Neural cell (in vitro differentiated cells): ENCODE measurements around the gene GTF2A1. TPM values are rescaled to one million over a fixed set of nuclear protein-coding genes. Genes with fewer than 3 reads are reported as not detected.

Source experiments
- H2AFZ ChIP-seq: fragments of 200-600, 300-800 bp; sonication (generic), shearing (Covaris generic); 2 replicates; pipeline ENCODE4 v1.6.0; 2014; ENCODE audit warnings: low read depth, mild to moderate bottlenecking, antibody characterized with exemption, low read length, moderate library complexity
- H3F3A ChIP-seq: fragments of 200-600 bp; shearing (Covaris generic); 2 replicates; pipeline ENCODE4 v1.6.1; 2016; ENCODE audit warnings: mild to moderate bottlenecking, moderate library complexity, mixed read lengths, antibody characterized with exemption, low read length; ENCODE audit not compliant: insufficient read depth, poor library complexity, severe bottlenecking
- H3K27ac ChIP-seq: fragments of 200-600, 300-800 bp; sonication (generic), shearing (Covaris generic); 2 replicates; pipeline ENCODE4 v1.5.1; 2014; ENCODE audit warnings: mild to moderate bottlenecking, low read length, moderate library complexity
- H3K27me3 ChIP-seq: fragments of 300-800, 200-600 bp; sonication (generic), shearing (Covaris generic); 2 replicates; pipeline ENCODE4 v1.6.0; 2014; ENCODE audit warnings: mild to moderate bottlenecking, low read depth, low read length, moderate library complexity; ENCODE audit not compliant: insufficient read depth
- H3K36me3 ChIP-seq: fragments of 300-800, 200-600 bp; sonication (generic), shearing (Covaris generic); 2 replicates; pipeline ENCODE4 v1.5.1; 2014; ENCODE audit warnings: mild to moderate bottlenecking, antibody characterized with exemption, low read length, moderate library complexity; ENCODE audit not compliant: insufficient read depth
- H3K4me2 ChIP-seq: fragments of 300-800, 200-600 bp; sonication (generic), shearing (Covaris generic); 2 replicates; pipeline ENCODE4 v1.6.0; 2014; ENCODE audit warnings: mild to moderate bottlenecking, low read length
- H3K4me3 ChIP-seq: fragments of 300-800, 200-600 bp; sonication (generic), shearing (Covaris generic); 2 replicates; pipeline ENCODE4 v1.5.1; 2014; ENCODE audit warnings: mild to moderate bottlenecking, low read length, moderate library complexity
- H3K79me2 ChIP-seq: fragments of 200-600 bp; shearing (Covaris generic); replicated peaks from 2 replicates; pipeline ENCODE4 v1.6.0; 2014; ENCODE audit warnings: mild to moderate bottlenecking, low read length, moderate library complexity; ENCODE audit not compliant: insufficient read depth
- H3K9ac ChIP-seq: fragments of 300-800, 200-600 bp; sonication (generic), shearing (Covaris generic); 2 replicates; pipeline ENCODE4 v1.6.1; 2016; ENCODE audit warnings: mild to moderate bottlenecking, low read length, mixed read lengths
- H3K9me2 ChIP-seq: fragments of 200-600 bp; shearing (Covaris generic); 2 replicates; pipeline ENCODE4 v1.6.1; 2016; ENCODE audit warnings: mild to moderate bottlenecking, low read length, mixed read lengths; ENCODE audit not compliant: insufficient read depth
- H3K9me3 ChIP-seq: fragments of 200-600, 300-800 bp; sonication (generic), shearing (Covaris generic); 2 replicates; pipeline ENCODE4 v1.6.1; 2016; ENCODE audit warnings: mild to moderate bottlenecking, mixed run types, low read length, moderate library complexity, mixed read lengths
- H4K20me1 ChIP-seq: fragments of 200-600 bp; shearing (Covaris generic); 2 replicates; pipeline ENCODE4 v1.6.1; 2016; ENCODE audit warnings: mild to moderate bottlenecking, mixed run types; ENCODE audit not compliant: insufficient read depth
- EP300 ChIP-seq: fragments of 450-650 bp; conservative IDR thresholded peaks from 2 replicates; pipeline ENCODE4 v1.6.1; 2014; ENCODE audit warnings: antibody characterized with exemption, mild to moderate bottlenecking, moderate library complexity; ENCODE audit not compliant: poor library complexity, severe bottlenecking
- EZH2 ChIP-seq: fragments of 200-600, 300-800 bp; shearing (Covaris generic), sonication (generic); IDR thresholded peaks from 2 replicates; pipeline ENCODE4 v1.6.1; 2014; ENCODE audit warnings: antibody characterized with exemption, low read length, borderline replicate concordance, mild to moderate bottlenecking; ENCODE audit not compliant: insufficient read depth, poor library complexity, severe bottlenecking
- MXI1 ChIP-seq: fragments of 450-650 bp; conservative IDR thresholded peaks from 2 replicates; pipeline ENCODE4 v1.6.1; 2014; ENCODE audit warnings: antibody characterized with exemption, mild to moderate bottlenecking; ENCODE audit not compliant: poor library complexity, severe bottlenecking
- POLR2AphosphoS5 ChIP-seq: IDR thresholded peaks from 2 replicates; pipeline ENCODE4 v1.6.1; 2012
- RAD21 ChIP-seq: fragments of 450-650 bp; conservative IDR thresholded peaks from 2 replicates; pipeline ENCODE4 v1.6.1; 2014; ENCODE audit warnings: antibody characterized with exemption, mild to moderate bottlenecking, moderate library complexity
- SMC3 ChIP-seq: fragments of 450-650 bp; conservative IDR thresholded peaks from 2 replicates; pipeline ENCODE4 v1.6.1; 2014; ENCODE audit warnings: antibody characterized with exemption, mild to moderate bottlenecking, moderate library complexity; ENCODE audit not compliant: poor library complexity
- TAF1 ChIP-seq: IDR thresholded peaks from 2 replicates; pipeline ENCODE4 v1.6.1; 2012; ENCODE audit warnings: low read depth
- polyA plus RNA-seq: library from polyadenylated mRNA; depleted of rRNA; stranded (reverse); fragments of >200 nt; gene quantifications from 2 replicates; pipeline ENCODE4 v1.2.3, GENCODE V29; 2014
- TF ChIP-seq, protein P1 (sequence below): IDR thresholded peaks from 2 replicates; pipeline ENCODE4 v1.6.1; 2012; ENCODE audit warnings: borderline replicate concordance
- TF ChIP-seq, protein P2 (sequence below): fragments of 450-650 bp; IDR thresholded peaks from 2 replicates; pipeline ENCODE4 v1.5.1; 2014; ENCODE audit warnings: antibody characterized with exemption, mild to moderate bottlenecking, moderate library complexity; ENCODE audit not compliant: poor library complexity, severe bottlenecking

The GTF2A1 gene
- polyA plus RNA-seq, 1 donor from 2014 or later, result 37.3 TPM

DNA sequence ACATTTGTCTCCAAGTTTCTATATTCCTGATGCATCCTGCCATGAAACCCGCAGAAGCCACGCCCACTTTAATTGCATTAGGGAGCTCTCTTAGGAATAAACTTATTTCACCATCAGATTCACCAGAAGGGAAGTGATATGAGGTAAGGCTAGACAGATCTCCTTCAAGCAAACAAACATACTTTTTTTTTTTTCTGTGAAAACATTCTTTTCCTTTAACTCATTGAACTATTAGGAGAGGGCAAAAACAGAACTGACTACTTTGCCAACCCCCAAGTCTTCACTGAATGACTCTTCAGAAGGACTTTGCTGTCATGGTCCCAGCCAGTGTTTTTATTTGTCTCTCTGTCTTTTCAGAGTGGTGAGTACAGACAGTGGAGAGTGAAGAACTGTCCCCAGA, 48.4 kb downstream of the GTF2A1 start:
- Histone ChIP-seq H3K9ac (no peak overlapping the region), H2AFZ (no peak overlapping the region), H3K9me2 (no peaks in the 10 kb centered on the region), H3K27me3 (no peaks in the 10 kb centered on the region), H3K4me2 (no peak overlapping the region), H3K9me3 (no peaks in the 10 kb centered on the region), H3F3A (no peaks in the 10 kb centered on the region), H4K20me1 (no peaks in the 10 kb centered on the region), H3K36me3 (no peaks in the 10 kb centered on the region), H3K4me3 (no peak overlapping the region), H3K27ac (no peak overlapping the region), H3K79me2 (no peaks in the 10 kb centered on the region)
- TF ChIP-seq POLR2AphosphoS5, result no peak
- TF ChIP-seq EZH2, result no peak
- TF ChIP-seq MXI1, result no peak
- TF ChIP-seq SMC3, result no peak
- TF ChIP-seq, protein P1, sequence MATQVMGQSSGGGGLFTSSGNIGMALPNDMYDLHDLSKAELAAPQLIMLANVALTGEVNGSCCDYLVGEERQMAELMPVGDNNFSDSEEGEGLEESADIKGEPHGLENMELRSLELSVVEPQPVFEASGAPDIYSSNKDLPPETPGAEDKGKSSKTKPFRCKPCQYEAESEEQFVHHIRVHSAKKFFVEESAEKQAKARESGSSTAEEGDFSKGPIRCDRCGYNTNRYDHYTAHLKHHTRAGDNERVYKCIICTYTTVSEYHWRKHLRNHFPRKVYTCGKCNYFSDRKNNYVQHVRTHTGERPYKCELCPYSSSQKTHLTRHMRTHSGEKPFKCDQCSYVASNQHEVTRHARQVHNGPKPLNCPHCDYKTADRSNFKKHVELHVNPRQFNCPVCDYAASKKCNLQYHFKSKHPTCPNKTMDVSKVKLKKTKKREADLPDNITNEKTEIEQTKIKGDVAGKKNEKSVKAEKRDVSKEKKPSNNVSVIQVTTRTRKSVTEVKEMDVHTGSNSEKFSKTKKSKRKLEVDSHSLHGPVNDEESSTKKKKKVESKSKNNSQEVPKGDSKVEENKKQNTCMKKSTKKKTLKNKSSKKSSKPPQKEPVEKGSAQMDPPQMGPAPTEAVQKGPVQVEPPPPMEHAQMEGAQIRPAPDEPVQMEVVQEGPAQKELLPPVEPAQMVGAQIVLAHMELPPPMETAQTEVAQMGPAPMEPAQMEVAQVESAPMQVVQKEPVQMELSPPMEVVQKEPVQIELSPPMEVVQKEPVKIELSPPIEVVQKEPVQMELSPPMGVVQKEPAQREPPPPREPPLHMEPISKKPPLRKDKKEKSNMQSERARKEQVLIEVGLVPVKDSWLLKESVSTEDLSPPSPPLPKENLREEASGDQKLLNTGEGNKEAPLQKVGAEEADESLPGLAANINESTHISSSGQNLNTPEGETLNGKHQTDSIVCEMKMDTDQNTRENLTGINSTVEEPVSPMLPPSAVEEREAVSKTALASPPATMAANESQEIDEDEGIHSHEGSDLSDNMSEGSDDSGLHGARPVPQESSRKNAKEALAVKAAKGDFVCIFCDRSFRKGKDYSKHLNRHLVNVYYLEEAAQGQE, result no peak
- TF ChIP-seq, protein P2, sequence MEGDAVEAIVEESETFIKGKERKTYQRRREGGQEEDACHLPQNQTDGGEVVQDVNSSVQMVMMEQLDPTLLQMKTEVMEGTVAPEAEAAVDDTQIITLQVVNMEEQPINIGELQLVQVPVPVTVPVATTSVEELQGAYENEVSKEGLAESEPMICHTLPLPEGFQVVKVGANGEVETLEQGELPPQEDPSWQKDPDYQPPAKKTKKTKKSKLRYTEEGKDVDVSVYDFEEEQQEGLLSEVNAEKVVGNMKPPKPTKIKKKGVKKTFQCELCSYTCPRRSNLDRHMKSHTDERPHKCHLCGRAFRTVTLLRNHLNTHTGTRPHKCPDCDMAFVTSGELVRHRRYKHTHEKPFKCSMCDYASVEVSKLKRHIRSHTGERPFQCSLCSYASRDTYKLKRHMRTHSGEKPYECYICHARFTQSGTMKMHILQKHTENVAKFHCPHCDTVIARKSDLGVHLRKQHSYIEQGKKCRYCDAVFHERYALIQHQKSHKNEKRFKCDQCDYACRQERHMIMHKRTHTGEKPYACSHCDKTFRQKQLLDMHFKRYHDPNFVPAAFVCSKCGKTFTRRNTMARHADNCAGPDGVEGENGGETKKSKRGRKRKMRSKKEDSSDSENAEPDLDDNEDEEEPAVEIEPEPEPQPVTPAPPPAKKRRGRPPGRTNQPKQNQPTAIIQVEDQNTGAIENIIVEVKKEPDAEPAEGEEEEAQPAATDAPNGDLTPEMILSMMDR, result no peak
- TF ChIP-seq TAF1, result no peak
- TF ChIP-seq RAD21, result no peak
- no peak for TF ChIP-seq EP300

DNA sequence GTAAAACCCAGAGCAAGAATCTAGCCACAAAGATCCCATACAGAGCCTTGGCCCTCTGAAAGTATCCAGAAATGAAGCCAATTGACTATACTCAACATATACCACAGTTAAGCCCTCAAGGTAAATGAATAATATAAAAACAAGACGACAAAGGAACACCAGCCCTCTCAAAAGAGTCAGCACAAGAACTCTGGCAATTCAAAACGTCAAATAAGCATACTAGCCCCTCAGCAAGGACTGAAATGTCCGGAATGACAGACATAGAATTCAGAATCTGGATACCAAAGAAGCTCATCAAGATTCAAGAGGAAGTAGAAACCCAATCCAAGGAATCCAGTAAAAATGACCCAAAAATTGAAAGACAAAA, 49.9 kb downstream of the GTF2A1 start:
- Histone ChIP-seq H4K20me1 (no peaks in the 10 kb centered on the region), H3K4me2 (no peak overlapping the region), H3K27ac (peak overlapping the region; percentile 78), H3K36me3 (no peaks in the 10 kb centered on the region), H3K9ac (no peak overlapping the region), H3K9me2 (no peaks in the 10 kb centered on the region), H3F3A (no peaks in the 10 kb centered on the region), H3K4me3 (peak overlapping the region; percentile 75), H3K9me3 (no peaks in the 10 kb centered on the region), H2AFZ (peak overlapping the region; percentile 89), H3K79me2 (no peaks in the 10 kb centered on the region), H3K27me3 (no peaks in the 10 kb centered on the region)
- TF ChIP-seq TAF1 (no peak), EP300 (no peak), EZH2 (no peak), RAD21 (no peak)
- TF ChIP-seq, protein P1, result no peak
